ENCODE data around the gene MTA1.

DNA sequence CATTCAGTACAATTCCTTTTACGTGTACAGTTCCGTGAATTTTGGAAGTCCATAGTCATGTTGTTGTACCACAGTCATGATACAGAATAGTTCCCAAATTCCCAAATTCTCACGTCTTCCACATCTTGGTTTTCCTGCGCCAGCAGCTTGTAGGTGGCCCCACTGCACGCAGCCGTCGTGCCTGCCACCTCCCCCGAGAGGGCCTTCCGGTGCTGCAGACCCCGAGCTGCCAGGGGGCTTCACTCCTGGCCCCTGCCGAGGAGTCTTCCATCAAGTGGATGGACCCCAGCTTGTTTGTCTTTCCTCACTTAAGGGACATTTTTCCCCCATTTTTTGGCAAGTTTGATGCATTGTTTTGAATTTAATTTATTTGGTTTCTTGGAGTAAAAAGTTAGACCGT, 16.8 kb downstream of the MTA1 start:
- TF ChIP-seq, protein P1, sequence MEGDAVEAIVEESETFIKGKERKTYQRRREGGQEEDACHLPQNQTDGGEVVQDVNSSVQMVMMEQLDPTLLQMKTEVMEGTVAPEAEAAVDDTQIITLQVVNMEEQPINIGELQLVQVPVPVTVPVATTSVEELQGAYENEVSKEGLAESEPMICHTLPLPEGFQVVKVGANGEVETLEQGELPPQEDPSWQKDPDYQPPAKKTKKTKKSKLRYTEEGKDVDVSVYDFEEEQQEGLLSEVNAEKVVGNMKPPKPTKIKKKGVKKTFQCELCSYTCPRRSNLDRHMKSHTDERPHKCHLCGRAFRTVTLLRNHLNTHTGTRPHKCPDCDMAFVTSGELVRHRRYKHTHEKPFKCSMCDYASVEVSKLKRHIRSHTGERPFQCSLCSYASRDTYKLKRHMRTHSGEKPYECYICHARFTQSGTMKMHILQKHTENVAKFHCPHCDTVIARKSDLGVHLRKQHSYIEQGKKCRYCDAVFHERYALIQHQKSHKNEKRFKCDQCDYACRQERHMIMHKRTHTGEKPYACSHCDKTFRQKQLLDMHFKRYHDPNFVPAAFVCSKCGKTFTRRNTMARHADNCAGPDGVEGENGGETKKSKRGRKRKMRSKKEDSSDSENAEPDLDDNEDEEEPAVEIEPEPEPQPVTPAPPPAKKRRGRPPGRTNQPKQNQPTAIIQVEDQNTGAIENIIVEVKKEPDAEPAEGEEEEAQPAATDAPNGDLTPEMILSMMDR (conservative IDR thresholded peaks at IDR 0.05 in 1 of 2, IDR thresholded peaks at IDR 0.05 in 1 of 2; ENCODE audit: extremely low read depth in 1 of 2, insufficient read depth in 1 of 2, low read depth in 1 of 2, low read length in 2 of 2) = no peak
- TF ChIP-seq EZH2 (IDR thresholded peaks at IDR 0.05; ENCODE audit: borderline replicate concordance, low read length) = no peak
